Ishikawa (cell line): ENCODE measurements around the gene ACMSD.

Experiments used
- CEBPB ChIP-seq: IDR thresholded peaks from 2 replicates; pipeline ENCODE4 v1.6.1; 2012
- CREB1 ChIP-seq: IDR thresholded peaks from 2 replicates; pipeline ENCODE4 v1.6.1; 2012; ENCODE audit warnings: low read depth
- EGR1 ChIP-seq: IDR thresholded peaks from 2 replicates; pipeline ENCODE4 v1.6.1; 2012
- EP300 ChIP-seq: IDR thresholded peaks from 2 replicates; pipeline ENCODE4 v1.6.1; 2012; ENCODE audit warnings: borderline replicate concordance
- FOXM1 ChIP-seq: IDR thresholded peaks from 2 replicates; pipeline ENCODE4 v1.6.1; 2012; ENCODE audit warnings: low read depth, borderline replicate concordance
- MAX ChIP-seq: IDR thresholded peaks from 2 replicates; pipeline ENCODE4 v1.6.1; 2012
- RAD21 ChIP-seq: IDR thresholded peaks from 2 replicates; pipeline ENCODE4 v1.6.1; 2012; ENCODE audit warnings: low read depth
- REST ChIP-seq: IDR thresholded peaks from 2 replicates; pipeline ENCODE4 v1.6.1; 2012; ENCODE audit warnings: low read depth, mild to moderate bottlenecking
- TAF1 ChIP-seq: IDR thresholded peaks from 2 replicates; pipeline ENCODE4 v1.6.1; 2012; ENCODE audit warnings: low read depth, mild to moderate bottlenecking
- TCF12 ChIP-seq: IDR thresholded peaks from 2 replicates; pipeline ENCODE4 v1.6.1; 2012; ENCODE audit warnings: low read depth
- TEAD4 ChIP-seq: IDR thresholded peaks from 2 replicates; pipeline ENCODE4 v1.6.1; 2012
- USF1 ChIP-seq: IDR thresholded peaks from 2 replicates; pipeline ENCODE4 v1.6.1; 2012
- YY1 ChIP-seq: IDR thresholded peaks from 2 replicates; pipeline ENCODE4 v1.6.1; 2012; ENCODE audit warnings: low read depth

Gene ACMSD

GRCh38 chr2:134836986-134837385 is 1.4 kb upstream of the ACMSD start:
- TF ChIP-seq YY1: no peak
- no peak for TF ChIP-seq EGR1
- TF ChIP-seq EP300: no peak
- no peak for TF ChIP-seq CEBPB
- TF ChIP-seq FOXM1: no peak
- TF ChIP-seq USF1: no peak
- TF ChIP-seq REST: no peak
- no peak for TF ChIP-seq TAF1
- TF ChIP-seq RAD21: no peak
- no peak for TF ChIP-seq CREB1

- TF ChIP-seq TEAD4: no peak
- no peak for TF ChIP-seq MAX
- no peak for TF ChIP-seq FOXM1
- no peak for TF ChIP-seq EP300
- no peak for TF ChIP-seq RAD21
- TF ChIP-seq USF1: no peak
- no peak for TF ChIP-seq REST
- no peak for TF ChIP-seq TCF12
Observed at GRCh38 chr2:134839649-134840048, 1.2 kb downstream of the ACMSD start.

GRCh38 chr2:134842930-134843490 is 4.6 kb downstream of the ACMSD start:
- TF ChIP-seq EP300 (no peak), MAX (no peak), REST (no peak), TEAD4 (no peak)

- TF ChIP-seq EP300 (no peak), YY1 (no peak), EGR1 (no peak), REST (no peak), CEBPB (no peak), CREB1 (no peak), TEAD4 (no peak)
Observed at GRCh38 chr2:134843968-134844367, 5.6 kb downstream of the ACMSD start.
